ENCODE data around the gene ATP7B.

- no peak for TF ChIP-seq CTCF (conservative IDR thresholded peaks at IDR 0.05; ENCODE audit: low read depth in 2 of 2)
- TF ChIP-seq REST (IDR thresholded peaks at IDR 0.05; ENCODE audit: unreplicated experiment): no peak
- TF ChIP-seq CREB1 (CRISPR knock-in tag; IDR thresholded peaks at IDR 0.05; ENCODE audit: low read depth): no peak
- TF ChIP-seq POLR2AphosphoS5 (IDR thresholded peaks at IDR 0.05; ENCODE audit: low read depth): no peak
- no peak for TF ChIP-seq EZH2 (IDR thresholded peaks at IDR 0.05; ENCODE audit: low read depth, unreplicated experiment)
- TF ChIP-seq EZH2phosphoT487 (IDR thresholded peaks at IDR 0.05; ENCODE audit: unreplicated experiment): no peak
Observed at GRCh38 chr13:51955281-51955771, 55.9 kb downstream of the ATP7B start.
